H4 (cell line): ENCODE measurements around the gene SMTNL1. TPM values are rescaled to one million over a fixed set of nuclear protein-coding genes. Genes with fewer than 3 reads are reported as not detected.

Experiments
- DNase-seq: peaks from one replicate; pipeline ENCODE4 v3.0.0-alpha.2; 2015; ENCODE audit warnings: low spot score
- total RNA-seq: library from RNA; depleted of rRNA; stranded (reverse); fragments of >200 nt; shearing (Covaris generic); gene quantifications from 2 replicates; pipeline ENCODE4 v1.2.3, GENCODE V29; 2014; rRNA removed

Gene SMTNL1
- total RNA-seq, 1 experiment from 2014 or later: not detected

GRCh38 chr11:57588046-57588710 is 50.8 kb downstream of the SMTNL1 start:
- no peak for DNase-seq

DNA sequence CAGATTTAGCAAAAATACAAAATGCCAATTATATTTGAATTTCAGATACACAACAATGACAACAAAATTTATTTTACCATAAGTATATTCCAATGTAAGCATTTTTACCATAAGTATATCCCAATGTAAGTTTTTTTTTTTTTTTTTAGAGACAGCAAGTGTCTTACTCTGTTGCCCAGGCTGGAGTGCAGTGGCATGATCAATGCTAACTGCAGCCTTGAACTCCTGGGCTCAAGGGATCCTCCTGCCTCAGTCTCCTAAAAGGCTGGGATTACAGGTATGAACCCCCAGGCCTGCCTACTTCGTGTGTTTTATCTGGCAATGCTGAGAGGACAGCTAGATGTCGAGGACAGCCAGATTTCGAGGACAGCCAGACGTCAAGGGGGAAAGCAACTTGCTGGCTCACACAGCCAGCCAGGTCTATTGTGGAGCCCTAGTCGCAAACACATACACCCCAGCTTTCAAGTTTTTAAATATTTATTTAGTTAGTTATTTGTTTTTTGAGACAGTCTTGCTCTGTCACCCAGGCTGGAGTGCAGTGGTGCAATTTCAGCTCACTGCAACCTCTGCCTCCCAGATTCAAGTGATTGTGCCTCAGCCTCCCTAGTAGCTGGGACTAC is 59.0 kb downstream of the SMTNL1 start:
- no peak for DNase-seq

DNA sequence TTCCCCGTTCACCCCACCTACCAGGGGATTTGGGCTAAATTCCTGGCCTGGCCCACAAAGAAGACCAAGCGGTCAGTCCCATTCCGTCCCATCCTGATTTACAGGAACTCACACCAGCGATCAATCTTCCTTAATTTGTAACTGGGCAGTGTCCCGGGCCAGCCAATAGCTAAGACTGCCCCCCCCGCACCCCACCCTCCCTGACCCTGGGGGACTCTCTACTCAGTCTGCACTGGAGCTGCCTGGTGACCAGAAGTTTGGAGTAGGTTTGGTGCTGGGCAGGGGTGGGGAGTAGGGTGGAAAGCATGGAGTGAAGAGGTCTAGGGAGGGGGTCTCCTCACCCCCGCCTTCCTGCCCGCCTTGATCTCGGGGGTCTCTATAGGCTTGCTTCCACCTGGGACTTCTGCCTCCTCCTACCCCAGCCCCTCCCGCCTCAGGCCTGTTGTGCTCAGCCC is 60.1 kb downstream of the SMTNL1 start, which contains the start of gene SERPING1:
Gene SERPING1, plus strand, starts transcription at position 225 of the 455 bp plus-strand sequence. CDS start 586 bp downstream, outside the sequence.
- no peak for DNase-seq

DNA sequence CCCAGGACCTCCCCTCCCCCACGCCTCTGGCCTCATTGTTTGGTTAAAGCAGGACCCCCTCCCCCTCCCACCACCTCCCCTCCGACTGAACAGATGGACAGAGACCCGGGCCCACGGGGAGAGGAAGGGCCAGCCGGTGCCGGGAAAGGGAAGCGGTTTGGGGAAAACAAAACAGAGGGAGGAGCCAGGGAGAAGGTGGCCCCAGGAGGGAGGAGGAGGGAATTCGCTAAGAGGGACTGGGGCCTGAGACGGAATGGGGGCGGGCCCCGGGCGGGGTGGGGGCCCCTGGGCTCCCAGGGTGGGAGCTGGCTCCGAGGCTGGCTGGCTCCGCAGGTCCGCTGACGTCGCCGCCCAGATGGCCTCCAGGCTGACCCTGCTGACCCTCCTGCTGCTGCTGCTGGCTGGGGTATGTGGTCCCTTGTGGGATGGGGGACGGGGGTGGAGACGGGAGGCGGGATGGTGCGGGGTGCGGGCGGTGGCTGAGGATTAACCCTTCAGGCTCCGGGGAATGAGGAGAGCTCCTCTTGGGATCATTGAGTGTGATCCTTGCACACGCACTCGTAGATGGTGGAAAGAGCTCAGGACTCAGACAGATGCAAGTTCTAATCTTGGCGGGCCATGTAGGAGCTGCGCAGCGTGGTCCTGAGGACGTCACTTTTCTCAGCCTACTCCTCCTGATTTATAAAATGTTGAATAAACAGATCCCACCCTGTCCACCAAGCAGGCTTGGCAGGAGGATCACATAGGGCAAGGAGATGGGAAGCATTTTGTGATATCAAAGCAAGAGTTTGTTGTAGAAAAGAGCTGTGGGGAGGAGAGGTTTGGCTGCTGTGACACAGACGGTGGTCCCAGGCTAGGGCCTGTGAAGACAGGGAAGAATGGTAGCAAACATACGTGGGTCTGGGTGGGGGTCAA is 60.8 kb downstream of the SMTNL1 start:
- no peak for DNase-seq

DNA sequence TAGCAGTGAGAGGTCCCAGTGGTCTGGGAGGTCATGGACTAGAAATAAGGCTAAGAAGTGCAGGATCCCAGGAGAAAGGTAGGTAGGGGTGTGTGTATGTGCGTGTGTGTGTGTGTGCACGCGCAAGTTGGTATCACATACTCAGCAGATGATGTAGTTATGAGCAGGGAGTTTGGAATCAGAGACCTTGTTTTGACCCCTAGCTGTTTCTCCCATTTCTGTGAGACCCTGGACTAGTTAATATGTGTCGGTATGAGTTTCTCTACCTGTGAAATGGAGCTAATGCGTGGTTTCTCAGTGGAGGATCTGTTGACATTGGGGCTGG is 61.4 kb downstream of the SMTNL1 start:
- no peak for DNase-seq

DNA sequence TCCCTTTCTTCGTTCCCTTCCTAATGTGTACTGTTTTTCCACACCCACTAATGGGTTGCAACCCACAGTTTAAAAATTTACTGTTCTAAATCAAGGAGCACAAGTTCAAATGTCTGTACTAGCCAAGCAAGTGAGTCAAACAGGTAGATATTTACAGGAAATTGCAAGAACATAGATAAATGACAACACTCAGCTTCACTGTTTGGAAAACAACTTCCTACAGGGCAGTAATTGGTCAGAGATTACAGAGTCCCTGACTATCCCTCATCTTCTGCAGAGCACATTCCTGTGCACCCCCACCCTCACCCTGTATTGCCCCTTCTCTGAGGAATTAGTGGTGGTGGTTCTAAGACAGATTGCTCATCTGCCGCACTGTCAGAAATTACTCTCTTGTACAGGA is 62.0 kb downstream of the SMTNL1 start:
- no peak for DNase-seq

Other genes starting within 250 kb of the SMTNL1 start
- gene TNKS1BP1, start 212.6 kb upstream of the SMTNL1 start, total RNA-seq: 12.6 and 18.2 TPM in 2 replicates
- 123 and 145 TPM in 2 replicates for gene SSRP1, start 201.7 kb upstream of the SMTNL1 start, total RNA-seq
- gene P2RX3, start 199.2 kb upstream of the SMTNL1 start, total RNA-seq: not detected in 2 replicates
- not detected in 2 replicates for gene PRG3, start 156.4 kb upstream of the SMTNL1 start, total RNA-seq
- not detected in 2 replicates for gene PRG2, start 146.9 kb upstream of the SMTNL1 start, total RNA-seq
- gene SLC43A3, start 110.5 kb upstream of the SMTNL1 start, total RNA-seq: 20.4 and 21.3 TPM in 2 replicates
- gene RTN4RL2, start 77.1 kb upstream of the SMTNL1 start, total RNA-seq: 0.64 and 0.89 TPM in 2 replicates
- 3.5 and 6.0 TPM in 2 replicates for gene SLC43A1, start 21.9 kb upstream of the SMTNL1 start, total RNA-seq
- gene TIMM10, start 6.8 kb upstream of the SMTNL1 start, total RNA-seq: 111 and 118 TPM in 2 replicates
- gene UBE2L6, start 30.1 kb downstream of the SMTNL1 start, total RNA-seq: 103 and 149 TPM in 2 replicates
- 1.2 and 8.3 TPM in 2 replicates for gene SERPING1, start 60.1 kb downstream of the SMTNL1 start, total RNA-seq
- 1.2 and 3.3 TPM in 2 replicates for gene YPEL4, start 112.3 kb downstream of the SMTNL1 start, total RNA-seq
- 24.4 and 27.5 TPM in 2 replicates for gene CLP1, start 120.2 kb downstream of the SMTNL1 start, total RNA-seq
- gene ZDHHC5, start 130.5 kb downstream of the SMTNL1 start, total RNA-seq: 23.5 and 32.4 TPM in 2 replicates
- gene MED19, start 174.6 kb downstream of the SMTNL1 start, total RNA-seq: 25.3 and 29.7 TPM in 2 replicates
- 128 and 142 TPM in 2 replicates for gene TMX2, start 175.0 kb downstream of the SMTNL1 start, total RNA-seq
- 218 and 298 TPM in 2 replicates for gene SELENOH, start 203.9 kb downstream of the SMTNL1 start, total RNA-seq
- gene BTBD18, start 214.2 kb downstream of the SMTNL1 start, total RNA-seq: not detected in 2 replicates
- gene CTNND1, start 224.2 kb downstream of the SMTNL1 start, total RNA-seq: 50.0 and 56.3 TPM in 2 replicates